HL-60 (cell line): ENCODE measurements around the gene IL17RA.

Source experiments
- CTCF ChIP-seq: IDR thresholded peaks from one replicate; pipeline ENCODE4 v1.5.1; 2011; ENCODE audit warnings: low read length, control low read depth, inconsistent platforms; ENCODE audit not compliant: insufficient read depth
- GABPA ChIP-seq: IDR thresholded peaks from 2 replicates; pipeline ENCODE4 v1.6.1; 2012; ENCODE audit warnings: low read depth
- POLR2AphosphoS5 ChIP-seq: IDR thresholded peaks from 2 replicates; pipeline ENCODE4 v1.6.1; 2012; ENCODE audit warnings: low read depth
- REST ChIP-seq: IDR thresholded peaks from 2 replicates; pipeline ENCODE4 v1.6.1; 2012; ENCODE audit warnings: low read depth; ENCODE audit not compliant: insufficient replicate concordance

DNA sequence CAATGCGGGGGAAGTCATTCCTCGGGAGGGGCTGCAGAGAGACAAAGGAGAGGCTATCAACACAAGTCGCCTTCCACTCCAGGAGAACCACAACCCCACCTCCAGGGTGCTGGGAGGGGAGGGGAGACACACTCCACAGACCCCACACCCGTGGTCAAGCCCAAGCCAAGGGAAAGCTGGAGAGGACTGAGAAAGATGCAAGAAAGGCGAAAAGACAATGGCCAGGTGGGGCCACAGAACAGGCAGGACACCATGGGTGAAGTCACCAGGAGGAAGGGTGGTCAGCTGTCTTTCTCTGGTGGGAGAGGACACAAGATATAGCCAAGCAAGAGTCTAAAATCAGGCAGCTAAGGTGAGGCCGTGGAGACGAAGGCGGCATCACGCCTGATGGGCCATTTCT is 58.3 kb downstream of the IL17RA start:
- TF ChIP-seq CTCF, result no peak
- TF ChIP-seq POLR2AphosphoS5, result no peak
- no peak for TF ChIP-seq REST
- TF ChIP-seq GABPA, result no peak
